T-cell (primary cell): ENCODE data around the gene SREBF2. TPM values are rescaled to one million over a fixed set of nuclear protein-coding genes. Genes with fewer than 3 reads are reported as not detected.

Source experiments
- ATAC-seq, 4 experiments: fragments of 200-7000 bp in 3 of 4; fragments of 150-1000 bp in 1 of 4; cut with Tn5 transposase; replicated peaks in 1 of 4; 1 replicate in 3 of 4; 2 replicates in 1 of 4; pipeline ENCODE4 v1.10.0; 2021; ENCODE audit warnings: moderate library complexity in 3 of 4, mild to moderate bottlenecking in 2 of 4, moderate number of reproducible peaks in 1 of 4
- CTCF ChIA-PET, 2 donors: fragments of 300-600 bp; sonication (Branson Sonifier 250); formaldehyde crosslinking; loops; one replicate each; lab custom pipeline; 2022; ENCODE audit warnings: antibody characterized with exemption in 2 of 2; lab: Charles Lee
- POLR2A ChIA-PET, 2 donors: fragments of 300-600 bp; sonication (Branson Sonifier 250); formaldehyde crosslinking; loops; one replicate each; lab custom pipeline; 2022; ENCODE audit warnings: antibody characterized with exemption in 2 of 2; lab: Charles Lee
- DNase-seq, 35 experiments: peaks; one replicate each; pipeline versions ENCODE4 v3.0.0 to v3.0.0-alpha.2; 2013 to 2023
- H3K27ac ChIP-seq: one replicate; pipeline ENCODE4 v1.5.1; 2013; ENCODE audit warnings: low read length
- H3K27me3 ChIP-seq, 2 experiments: replicated peaks in 1 of 2; 1 replicate in 1 of 2; 2 replicates in 1 of 2; pipeline versions ENCODE4 v1.6.1 to v1.7.0; 2013; ENCODE audit warnings: low read length in 1 of 2, mixed read lengths in 1 of 2; ENCODE audit not compliant: control insufficient read depth in 2 of 2, insufficient read depth in 2 of 2; ENCODE audit errors: extremely low read depth in 1 of 2
- H3K36me3 ChIP-seq, 2 donors: 1 replicate in 1 of 2; 2 replicates in 1 of 2; pipeline versions ENCODE4 v1.6.1 to v1.7.0; 2013; ENCODE audit warnings: low read length in 1 of 2; ENCODE audit not compliant: control insufficient read depth in 2 of 2, insufficient read depth in 1 of 2; ENCODE audit errors: extremely low read depth in 1 of 2
- H3K4me1 ChIP-seq, 2 experiments: 1 replicate in 1 of 2; 2 replicates in 1 of 2; pipeline versions ENCODE4 v1.6.1 to v1.7.0; 2013; ENCODE audit warnings: low read length in 2 of 2, mixed read lengths in 1 of 2; ENCODE audit not compliant: insufficient read depth in 2 of 2, control insufficient read depth in 1 of 2; ENCODE audit errors: extremely low read depth in 1 of 2
- H3K4me3 ChIP-seq, 2 donors: 1 replicate in 1 of 2; 2 replicates in 1 of 2; pipeline versions ENCODE4 v1.5.1 to v1.7.0; 2013; ENCODE audit warnings: mild to moderate bottlenecking in 2 of 2, low read length in 1 of 2, moderate library complexity in 1 of 2; ENCODE audit not compliant: control insufficient read depth in 1 of 2; ENCODE audit errors: extremely low read depth in 1 of 2
- H3K9me3 ChIP-seq: 2 replicates; pipeline ENCODE4 v1.7.0; 2013
- H3K27ac Mint-ChIP-seq, 2 donors: one replicate each; pipeline ENCODE4 v1.8.0; 2020 to 2021; ENCODE audit warnings: mild to moderate bottlenecking in 2 of 2, mixed read lengths in 2 of 2
- H3K27me3 Mint-ChIP-seq, 2 donors: one replicate each; pipeline ENCODE4 v1.8.0; 2021 to 2022; ENCODE audit warnings: mixed read lengths in 2 of 2
- H3K36me3 Mint-ChIP-seq: one replicate; pipeline ENCODE4 v1.8.0; 2021; ENCODE audit warnings: mixed read lengths
- H3K4me1 Mint-ChIP-seq, 3 donors: one replicate each; pipeline ENCODE4 v1.8.0; 2020 to 2022; ENCODE audit warnings: mixed read lengths in 3 of 3, mild to moderate bottlenecking in 1 of 3
- H3K4me3 Mint-ChIP-seq, 3 donors: one replicate each; pipeline ENCODE4 v1.8.0; 2020 to 2022; ENCODE audit warnings: mild to moderate bottlenecking in 3 of 3, mixed read lengths in 3 of 3, moderate library complexity in 3 of 3
- H3K9me3 Mint-ChIP-seq, 3 donors: one replicate each; pipeline ENCODE4 v1.8.0; 2020 to 2022; ENCODE audit warnings: mixed read lengths in 3 of 3
- WGBS: methylation state at CpG from one replicate; pipeline ENCODE4 v1.1.5; 2013; ENCODE audit warnings: missing lambda C conversion rate; ENCODE audit not compliant: insufficient coverage; 5-methylcytosine and 5-hydroxymethylcytosine counted together
- total RNA-seq, 35 experiments: library from RNA in 6 of 35; stranded (reverse) in 6 of 35; fragments of 120-200 nt in 1 of 35; gene quantifications; one replicate each; pipeline versions ENCODE4 v1.2.1 to v1.2.4 and lab custom pipeline; 2013 to 2026

The SREBF2 gene
- 100 to 1,000 TPM in 3 of 5 donors, 10 to 100 TPM in 2; 71.9 to 128 (median 112) TPM for total RNA-seq
- total RNA-seq (2013), result 32.3 TPM
- total RNA-seq (lab: John Stamatoyannopoulos, UW), result 82.0 to 298 (median 167) reads per million in 29 experiments

- Mint-ChIP-seq H3K27ac (peak within 1 kb of the TSS; percentile 99 to 100), H3K9me3 (no peaks in the 10 kb centered on the region), H3K36me3 (peaks cover 14% of the 10 kb centered on the region), H3K4me1 (peaks cover 21 to 41% (median 37%) of the 10 kb centered on the region in 3 donors), H3K27me3 (no peaks in the 10 kb centered on the region), H3K4me3 (peak within 1 kb of the TSS; percentile 88 to 96 (median 93))
- peak within 1 kb of the TSS; percentile 94 to 99 for H3K4me3 ChIP-seq
- peak within 1 kb of the TSS; percentile 100 for H3K27ac ChIP-seq
- under 1% methylated on average over 73 of the region's 75 CpGs for WGBS
- H3K9me3 ChIP-seq, result no peaks in the 10 kb centered on the region
- H3K36me3 ChIP-seq, result peaks cover 2 to 5% of the 10 kb centered on the region in 2 donors
- no peaks in the 10 kb centered on the region for H3K27me3 ChIP-seq
- peak; percentile 93 to 94 (median 94) for ATAC-seq
- POLR2A ChIA-PET, result interaction anchor here (0.5 to 1.3 kb wide), 14 partner anchors 9 to 384 kb away, joined by 3 to 19 read pairs (median 5); partner anchors contain the start of genes CENPM (in 1 of the 2) and TNFRSF13C (in 1 of the 2)
- CTCF ChIA-PET, result interaction anchor here in 1 of 2 donors (0.6 to 1.8 kb wide), 12 partner anchors 10 to 114 kb away, joined by 3 to 8 read pairs (median 4); partner anchors contain the start of genes CCDC134 and CENPM
- peaks cover 2 to 12% of the 10 kb centered on the region in 2 experiments for H3K4me1 ChIP-seq
- DNase-seq, result peak; percentile 94 to 100 (median 99)
These were observed at the start of gene SREBF2 for GRCh38 chr22:41832553-41833368. SREBF2 (plus strand) TSS chr22:41833105; CDS start chr22:41833271, 166 bp downstream.

DNA sequence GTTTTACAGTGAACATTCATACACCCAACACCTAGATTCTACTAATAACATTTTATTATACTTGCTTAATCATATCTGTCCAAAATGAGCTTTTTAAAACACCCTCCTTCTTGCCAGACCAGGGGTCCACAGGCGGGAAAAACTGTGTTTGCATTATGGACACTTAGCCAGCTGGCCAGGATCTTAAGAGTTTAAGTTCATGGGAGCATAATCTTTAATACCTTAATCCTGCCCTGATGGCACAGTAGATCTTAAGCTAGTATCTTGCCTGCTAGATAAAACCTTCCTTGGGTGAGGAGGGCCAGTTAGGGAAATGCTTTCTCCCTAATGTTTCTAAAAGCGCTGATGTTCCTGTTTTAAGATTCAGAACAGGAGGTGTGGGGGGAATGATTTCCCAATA, 45.6 kb upstream of the SREBF2 start:
- H3K4me1 Mint-ChIP-seq, result peaks cover 31 to 53% (median 52%) of the 10 kb centered on the region in 3 donors
- Histone ChIP-seq H3K36me3 (peaks cover 4 to 45% of the 10 kb centered on the region in 2 donors), H3K4me1 (peaks cover 2 to 34% of the 10 kb centered on the region in 2 experiments), H3K27ac (no peak overlapping the region), H3K9me3 (no peaks in the 10 kb centered on the region), H3K27me3 (no peaks in the 10 kb centered on the region), H3K4me3 (no peak overlapping the region)
- POLR2A ChIA-PET, result interaction anchor here (0.5 to 0.8 kb wide), 3 partner anchors 11 to 1138 kb away, joined by 3 to 6 read pairs (median 3); no protein-coding TSS in a partner anchor
- CTCF ChIA-PET, result interaction anchor here in 1 of 2 donors (2.4 kb wide), 1 partner anchor 13 kb away, joined by 8 read pairs; the partner anchor contains the start of gene CCDC134
- H3K4me3 Mint-ChIP-seq, result no peak overlapping the region
- no peaks in the 10 kb centered on the region for H3K9me3 Mint-ChIP-seq
- DNase-seq, result no peak
- H3K36me3 Mint-ChIP-seq, result peaks cover 29% of the 10 kb centered on the region
- peak overlapping the region; percentile 19 to 41 for H3K27ac Mint-ChIP-seq
- no peaks in the 10 kb centered on the region for H3K27me3 Mint-ChIP-seq
- no CpG with 5 or more reads among the region's 2 CpGs for WGBS
- ATAC-seq, result no peak

GRCh38 chr22:41793871-41794270, 39.0 kb upstream of the SREBF2 start:
- Histone ChIP-seq H3K9me3 (no peaks in the 10 kb centered on the region), H3K4me1 (peaks cover 0 to 2% of the 10 kb centered on the region in 2 experiments), H3K27ac (no peak overlapping the region), H3K36me3 (peaks cover 12 to 49% of the 10 kb centered on the region in 2 donors), H3K27me3 (no peaks in the 10 kb centered on the region), H3K4me3 (no peak overlapping the region)
- ATAC-seq (no peak), DNase-seq (no peak)
- Mint-ChIP-seq H3K27ac (no peak overlapping the region), H3K36me3 (peaks cover 42% of the 10 kb centered on the region), H3K4me1 (peaks cover under 1 to 14% (median 9%) of the 10 kb centered on the region in 3 donors), H3K9me3 (no peaks in the 10 kb centered on the region), H3K27me3 (no peaks in the 10 kb centered on the region), H3K4me3 (no peak overlapping the region)
- CTCF ChIA-PET, result no interaction called here
- WGBS, result 100% methylated on average over 2 of the region's 3 CpGs
- POLR2A ChIA-PET, result interaction anchor here in 1 of 2 donors (0.6 kb wide), 1 partner anchor 17 kb away, joined by 6 read pairs; no protein-coding TSS in a partner anchor

DNA sequence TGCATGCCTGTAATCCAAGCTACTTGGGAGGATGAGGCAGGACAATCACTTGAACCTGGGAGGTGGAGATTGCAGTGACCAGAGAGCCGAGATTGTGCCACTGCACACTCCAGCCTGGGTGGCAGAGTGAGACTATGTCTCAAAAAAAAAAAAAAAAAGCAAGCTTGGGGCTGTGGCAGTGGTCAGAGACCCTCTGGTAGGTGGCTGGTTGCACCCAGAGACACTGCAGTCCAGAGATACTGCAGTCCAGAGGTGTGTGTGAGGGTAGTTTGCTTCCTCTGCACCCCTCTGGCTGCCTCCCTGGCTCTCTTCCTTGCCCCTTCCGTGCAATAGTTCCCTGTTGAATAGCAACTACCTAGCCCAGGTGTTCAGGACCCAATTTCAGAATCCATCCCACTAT, 34.2 kb upstream of the SREBF2 start:
- 100% methylated on average over 1 of the region's 2 CpGs for WGBS
- H3K27me3 Mint-ChIP-seq, result no peaks in the 10 kb centered on the region
- Histone ChIP-seq H3K9me3 (no peaks in the 10 kb centered on the region), H3K4me1 (peaks cover 13 to 35% of the 10 kb centered on the region in 2 experiments), H3K4me3 (no peak overlapping the region), H3K27ac (peak overlapping the region; percentile 92), H3K27me3 (no peaks in the 10 kb centered on the region), H3K36me3 (peaks cover 6 to 24% of the 10 kb centered on the region in 2 donors)
- peaks cover 25 to 36% (median 32%) of the 10 kb centered on the region in 3 donors for H3K4me1 Mint-ChIP-seq
- CTCF ChIA-PET, result interaction anchor here in 1 of 2 donors (0.6 to 2.9 kb wide), 5 partner anchors 12 to 101 kb away, joined by 6 to 46 read pairs (median 15); partner anchors contain the start of gene MEI1
- POLR2A ChIA-PET, result interaction anchor here (1.1 to 4.6 kb wide), 4 partner anchors 14 to 128 kb away, joined by 3 to 81 read pairs (median 12); no protein-coding TSS in a partner anchor
- H3K36me3 Mint-ChIP-seq, result peaks cover 18% of the 10 kb centered on the region
- peak overlapping the region; percentile 93 to 97 (median 96) for H3K4me3 Mint-ChIP-seq
- H3K9me3 Mint-ChIP-seq, result no peaks in the 10 kb centered on the region
- DNase-seq (no peak), ATAC-seq (no peak)
- H3K27ac Mint-ChIP-seq, result peak overlapping the region; percentile 98 to 99

DNA sequence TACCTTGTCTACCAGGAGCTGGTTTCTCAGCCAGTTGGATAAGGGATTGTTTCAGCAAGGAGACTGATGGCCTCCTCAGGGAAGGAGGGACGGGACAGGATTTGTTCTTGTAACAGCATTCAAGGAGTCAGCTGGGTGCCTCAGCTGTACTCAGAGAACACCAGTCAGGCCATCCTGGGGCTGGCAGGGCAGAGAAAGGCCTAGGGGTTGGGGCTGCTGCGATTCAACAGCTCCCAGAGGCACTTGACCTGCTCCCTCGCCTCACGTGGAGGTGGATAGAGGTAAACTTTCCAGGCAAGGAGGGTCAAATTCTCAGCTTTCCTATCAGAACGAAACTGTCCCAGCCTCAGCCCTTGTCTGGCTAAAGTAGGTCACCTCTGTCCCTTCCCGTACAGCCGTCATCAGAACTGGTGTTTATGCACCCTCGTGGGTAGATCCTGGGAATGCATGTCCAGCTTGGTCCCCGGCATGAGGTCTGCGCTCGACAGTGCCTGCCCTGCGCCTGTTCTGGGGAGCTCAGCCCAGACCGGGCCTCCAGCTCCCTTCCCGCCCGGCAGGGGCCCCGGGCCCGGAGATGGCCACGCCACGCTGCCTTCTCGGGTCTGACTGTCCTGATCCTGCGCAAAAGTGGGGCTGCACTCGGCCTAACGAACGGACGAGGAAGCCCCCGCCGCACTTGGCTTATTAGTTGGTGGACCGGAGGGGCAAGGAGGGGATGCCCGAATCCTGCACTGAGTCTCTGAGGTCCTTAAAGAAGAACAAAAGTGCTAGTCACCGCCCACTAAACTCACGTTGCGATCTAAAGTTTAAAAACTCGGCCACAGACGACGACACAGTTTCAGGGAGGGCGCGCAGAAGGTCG, 33.2 kb upstream of the SREBF2 start:
- CTCF ChIA-PET, result interaction anchor here (0.5 to 2.9 kb wide), 12 partner anchors 13 to 1365 kb away, joined by 3 to 46 read pairs (median 8); partner anchors contain the start of gene MEI1 (in 1 of the 2)
- no peaks in the 10 kb centered on the region for H3K9me3 ChIP-seq
- H3K9me3 Mint-ChIP-seq, result no peaks in the 10 kb centered on the region
- peak overlapping the region; percentile 93 to 97 (median 96) for H3K4me3 Mint-ChIP-seq
- no peaks in the 10 kb centered on the region for H3K27me3 Mint-ChIP-seq
- peak in 6 of 35 experiments; percentile 1 to 25 (median 16) for DNase-seq
- H3K27me3 ChIP-seq, result no peaks in the 10 kb centered on the region
- peak overlapping the region; percentile 98 to 99 for H3K27ac Mint-ChIP-seq
- peak overlapping the region; percentile 92 for H3K27ac ChIP-seq
- POLR2A ChIA-PET, result interaction anchor here (0.5 to 4.6 kb wide), 12 partner anchors 15 to 513 kb away, joined by 3 to 81 read pairs (median 4); partner anchors contain the start of genes RANGAP1 (in 1 of the 2) and TNFRSF13C (in 1 of the 2)
- peak; percentile 42 to 45 (median 42) for ATAC-seq
- H3K4me1 Mint-ChIP-seq, result peaks cover 33 to 46% (median 41%) of the 10 kb centered on the region in 3 donors
- H3K4me1 ChIP-seq, result peaks cover 13 to 35% of the 10 kb centered on the region in 2 experiments
- H3K36me3 Mint-ChIP-seq, result peaks cover 11% of the 10 kb centered on the region
- H3K4me3 ChIP-seq, result peak overlapping the region; percentile 92 to 96
- H3K36me3 ChIP-seq, result peaks cover 0 to 14% of the 10 kb centered on the region in 2 donors
- 17% methylated on average over 33 of the region's 38 CpGs for WGBS
